SU-DHL-6 (cell line): Measurements from ENCODE around the gene MRFAP1L1.

Experiments
- CTCF ChIP-seq: fragments of 200-600 bp; sonication (generic); IDR thresholded peaks from one replicate; pipeline ENCODE4 v1.5.1; 2017; ENCODE audit warnings: antibody characterized with exemption, mild to moderate bottlenecking, low read length, moderate library complexity; ENCODE audit not compliant: insufficient read depth, poor library complexity, severe bottlenecking
- EZH2phosphoT487 ChIP-seq: fragments of 200-600 bp; sonication (generic), shearing (Covaris generic); conservative IDR thresholded peaks from 2 replicates; pipeline ENCODE4 v1.6.1; 2018; ENCODE audit warnings: mild to moderate bottlenecking, antibody characterized with exemption, low read length, moderate library complexity, mixed read lengths

GRCh38 chr4:6665320-6665654 is 44.4 kb downstream of the MRFAP1L1 start:
- TF ChIP-seq CTCF = no peak
- TF ChIP-seq EZH2phosphoT487 = no peak
